SK-N-MC (cell line): Measurements from ENCODE around the gene ARRDC2.

Source experiments
- DNase-seq: peaks from one replicate; pipeline ENCODE4 v3.0.0-alpha.2; 2011; ENCODE audit warnings: low read depth, low spot score
- H3K27ac ChIP-seq: fragments of 200-600 bp; sonication (generic); 2 replicates; pipeline ENCODE4 v1.5.1; 2016; ENCODE audit warnings: mixed run types
- H3K36me3 ChIP-seq: fragments of 200-600 bp; sonication (generic); 2 replicates; pipeline ENCODE4 v1.6.1; 2017; ENCODE audit warnings: antibody characterized with exemption, low read length, mixed read lengths; ENCODE audit not compliant: insufficient read depth
- H3K4me3 ChIP-seq: fragments of 200-600 bp; sonication (generic); 2 replicates; pipeline ENCODE4 v1.5.1; 2016
- H3K9ac ChIP-seq: fragments of 200-600 bp; sonication (generic); 2 replicates; pipeline ENCODE4 v1.8.0; 2017; ENCODE audit warnings: mixed run types, mixed read lengths; ENCODE audit not compliant: insufficient read length
- H3K9me3 ChIP-seq: fragments of 200-600 bp; sonication (generic); 2 replicates; pipeline ENCODE4 v1.6.1; 2017; ENCODE audit warnings: low read depth, mild to moderate bottlenecking, antibody characterized with exemption, low read length, moderate library complexity, mixed read lengths
- EZH2 ChIP-seq: fragments of 200-600 bp; sonication (generic); IDR thresholded peaks from one replicate; pipeline ENCODE4 v1.6.1; 2017; ENCODE audit warnings: antibody characterized with exemption
- FOXP2 ChIP-seq: optimal IDR thresholded peaks from 2 replicates; pipeline ENCODE3; 2011; ENCODE audit warnings: mild to moderate bottlenecking, moderate library complexity; ENCODE audit not compliant: insufficient read depth; ENCODE audit errors: extremely low read length, control extremely low read depth
- POLR2AphosphoS5 ChIP-seq: IDR thresholded peaks from 2 replicates; pipeline ENCODE4 v1.6.1; 2012; ENCODE audit warnings: mild to moderate bottlenecking, low read depth, low read length, borderline replicate concordance

ARRDC2 gene

GRCh38 chr19:17969096-17969792 is 38.7 kb upstream of the ARRDC2 start:
- DNase-seq = no peak
- Histone ChIP-seq H3K9me3 (no peaks in the 10 kb centered on the region), H3K4me3 (no peak overlapping the region), H3K27ac (no peak overlapping the region), H3K9ac (no peak overlapping the region), H3K36me3 (peaks cover 9% of the 10 kb centered on the region; the same call in 1 of the 2 replicates)
- TF ChIP-seq FOXP2 (no peak), EZH2 (no peak), POLR2AphosphoS5 (no peak)

GRCh38 chr19:17972230-17972629 is 35.7 kb upstream of the ARRDC2 start:
- no peak for TF ChIP-seq FOXP2
- no peak for TF ChIP-seq POLR2AphosphoS5
- no peak for TF ChIP-seq EZH2
- Histone ChIP-seq H3K4me3 (no peak overlapping the region), H3K36me3 (peaks cover 29% of the 10 kb centered on the region; the same call in 1 of the 2 replicates), H3K9me3 (no peaks in the 10 kb centered on the region), H3K9ac (no peak overlapping the region), H3K27ac (no peak overlapping the region)
- DNase-seq = no peak

- Histone ChIP-seq H3K36me3 (peaks cover 35% of the 10 kb centered on the region), H3K27ac (no peak overlapping the region), H3K9me3 (no peaks in the 10 kb centered on the region), H3K9ac (no peak overlapping the region), H3K4me3 (no peak overlapping the region)
- TF ChIP-seq EZH2 (no peak), FOXP2 (no peak)
- no peak for DNase-seq
Observed at GRCh38 chr19:17973759-17974158, 34.2 kb upstream of the ARRDC2 start.

- H3K27ac ChIP-seq = no peak overlapping the region
- TF ChIP-seq POLR2AphosphoS5 (no peak), EZH2 (no peak), FOXP2 (no peak)
- H3K9me3 ChIP-seq = no peaks in the 10 kb centered on the region
- no peak for DNase-seq
- H3K36me3 ChIP-seq = peaks cover 35% of the 10 kb centered on the region
- no peak overlapping the region for H3K9ac ChIP-seq
- no peak overlapping the region for H3K4me3 ChIP-seq
Observed at GRCh38 chr19:17974551-17974950, 33.4 kb upstream of the ARRDC2 start.

GRCh38 chr19:17975032-17975431 is 32.9 kb upstream of the ARRDC2 start:
- TF ChIP-seq POLR2AphosphoS5 (no peak), EZH2 (no peak), FOXP2 (no peak)
- Histone ChIP-seq H3K9me3 (no peaks in the 10 kb centered on the region), H3K4me3 (no peak overlapping the region), H3K36me3 (peaks cover 35% of the 10 kb centered on the region), H3K9ac (no peak overlapping the region), H3K27ac (no peak overlapping the region)
- DNase-seq = no peak

- no peak overlapping the region for H3K27ac ChIP-seq
- H3K4me3 ChIP-seq = no peak overlapping the region
- no peak overlapping the region for H3K9ac ChIP-seq
- TF ChIP-seq FOXP2 (no peak), POLR2AphosphoS5 (no peak), EZH2 (no peak)
- peaks cover 40% of the 10 kb centered on the region for H3K36me3 ChIP-seq
- no peaks in the 10 kb centered on the region for H3K9me3 ChIP-seq
- DNase-seq = no peak
Observed at GRCh38 chr19:17977021-17977420, 30.9 kb upstream of the ARRDC2 start.

GRCh38 chr19:17977488-17977887 is 30.5 kb upstream of the ARRDC2 start:
- Histone ChIP-seq H3K4me3 (no peak overlapping the region), H3K9me3 (no peaks in the 10 kb centered on the region), H3K27ac (no peak overlapping the region), H3K36me3 (peaks cover 40% of the 10 kb centered on the region), H3K9ac (no peak overlapping the region)
- TF ChIP-seq FOXP2 = no peak
- TF ChIP-seq POLR2AphosphoS5 = no peak
- no peak for TF ChIP-seq EZH2
- DNase-seq = no peak

- no peak overlapping the region for H3K4me3 ChIP-seq
- TF ChIP-seq POLR2AphosphoS5 = no peak
- TF ChIP-seq FOXP2 = no peak
- no peak for TF ChIP-seq EZH2
- no peaks in the 10 kb centered on the region for H3K9me3 ChIP-seq
- H3K9ac ChIP-seq = no peak overlapping the region
- H3K36me3 ChIP-seq = peaks cover 19% of the 10 kb centered on the region
- DNase-seq = no peak
- no peak overlapping the region for H3K27ac ChIP-seq
Observed at GRCh38 chr19:17981611-17982010, 26.4 kb upstream of the ARRDC2 start.

GRCh38 chr19:17982430-17982829 is 25.5 kb upstream of the ARRDC2 start:
- Histone ChIP-seq H3K9ac (no peak overlapping the region), H3K9me3 (no peaks in the 10 kb centered on the region), H3K36me3 (peaks cover 15% of the 10 kb centered on the region), H3K27ac (no peak overlapping the region), H3K4me3 (no peak overlapping the region)
- no peak for DNase-seq
- TF ChIP-seq FOXP2 (no peak), EZH2 (no peak)
